Hepatocyte (in vitro differentiated cells): ENCODE measurements around the gene NCAM1. TPM values are rescaled to one million over a fixed set of nuclear protein-coding genes. Genes with fewer than 3 reads are reported as not detected.

Experiments
- DNase-seq: peaks from one replicate; pipeline ENCODE4 v3.0.0-alpha.2; 2016; ENCODE audit warnings: low spot score
- H2AFZ ChIP-seq: fragments of 200-600 bp; sonication (generic); 2 replicates; pipeline ENCODE4 v1.6.0; 2016; ENCODE audit warnings: antibody characterized with exemption, mild to moderate bottlenecking
- H3K27ac ChIP-seq: fragments of 200-600 bp; sonication (generic); 2 replicates; pipeline ENCODE4 v1.5.1; 2016; ENCODE audit warnings: mild to moderate bottlenecking
- H3K27me3 ChIP-seq: fragments of 200-600 bp; sonication (generic); 2 replicates; pipeline ENCODE4 v1.6.1; 2016
- H3K36me3 ChIP-seq: fragments of 200-600 bp; sonication (generic); replicated peaks from 2 replicates; pipeline ENCODE4 v1.5.1; 2016; ENCODE audit warnings: low read depth; ENCODE audit not compliant: insufficient read depth
- H3K4me1 ChIP-seq: fragments of 200-600 bp; sonication (generic); 2 replicates; pipeline ENCODE4 v1.5.1; 2016; ENCODE audit warnings: mild to moderate bottlenecking, moderate library complexity; ENCODE audit not compliant: insufficient read depth
- H3K4me2 ChIP-seq: fragments of 200-600 bp; sonication (generic); 2 replicates; pipeline ENCODE4 v1.6.0; 2016
- H3K4me3 ChIP-seq: fragments of 200-600 bp; sonication (generic); 2 replicates; pipeline ENCODE4 v1.5.1; 2016; ENCODE audit warnings: mild to moderate bottlenecking
- H3K79me2 ChIP-seq: fragments of 200-600 bp; sonication (generic); 2 replicates; pipeline ENCODE4 v1.6.0; 2017; ENCODE audit warnings: mild to moderate bottlenecking
- H3K9me2 ChIP-seq: fragments of 200-600 bp; sonication (generic); replicated peaks from 2 replicates; pipeline ENCODE4 v1.6.0; 2017; ENCODE audit warnings: mild to moderate bottlenecking; ENCODE audit not compliant: insufficient read depth
- H3K9me3 ChIP-seq: fragments of 200-600 bp; sonication (generic); 2 replicates; pipeline ENCODE4 v1.5.1; 2016; ENCODE audit warnings: low read depth, mild to moderate bottlenecking
- H4K20me1 ChIP-seq: fragments of 200-600 bp; sonication (generic); 2 replicates; pipeline ENCODE4 v1.6.0; 2016; ENCODE audit warnings: mild to moderate bottlenecking; ENCODE audit not compliant: insufficient read depth, poor library complexity, severe bottlenecking
- CTCF ChIP-seq: fragments of 200-600 bp; sonication (generic); IDR thresholded peaks from 2 replicates; pipeline ENCODE4 v1.5.1; 2016; ENCODE audit warnings: antibody characterized with exemption, mild to moderate bottlenecking; ENCODE audit not compliant: poor library complexity
- EZH2 ChIP-seq: fragments of 200-600 bp; sonication (generic); IDR thresholded peaks from 2 replicates; pipeline ENCODE4 v1.6.1; 2016; ENCODE audit warnings: antibody characterized with exemption, mild to moderate bottlenecking, borderline replicate concordance
- EZH2phosphoT487 ChIP-seq: fragments of 200-600 bp; sonication (generic); IDR thresholded peaks from one replicate; pipeline ENCODE4 v1.6.1; 2018; ENCODE audit warnings: antibody characterized with exemption, mild to moderate bottlenecking, low read depth, moderate library complexity; ENCODE audit not compliant: unreplicated experiment, severe bottlenecking
- WGBS: methylation state at CpG from one replicate; pipeline ENCODE4 v1.1.6; 2016; ENCODE audit warnings: low lambda C conversion rate; ENCODE audit errors: missing lambda C conversion rate; 5-methylcytosine and 5-hydroxymethylcytosine counted together
- polyA plus RNA-seq: library from polyadenylated mRNA; unstranded; fragments of >200 nt; fragmentation: Nextera tagmentation; extraction: Ambion mirVana; gene quantifications from 2 replicates; pipeline ENCODE4 v1.2.1, GENCODE V29; 2016
- total RNA-seq: library from RNA; depleted of rRNA; stranded (reverse); fragments of >200 nt; gene quantifications from 2 replicates; pipeline ENCODE4 v1.2.3, GENCODE V29; 2014

Gene NCAM1
- total and polyA plus RNA-seq, 2 experiments from 2014 or later = 12.4 to 27.2 TPM

DNA sequence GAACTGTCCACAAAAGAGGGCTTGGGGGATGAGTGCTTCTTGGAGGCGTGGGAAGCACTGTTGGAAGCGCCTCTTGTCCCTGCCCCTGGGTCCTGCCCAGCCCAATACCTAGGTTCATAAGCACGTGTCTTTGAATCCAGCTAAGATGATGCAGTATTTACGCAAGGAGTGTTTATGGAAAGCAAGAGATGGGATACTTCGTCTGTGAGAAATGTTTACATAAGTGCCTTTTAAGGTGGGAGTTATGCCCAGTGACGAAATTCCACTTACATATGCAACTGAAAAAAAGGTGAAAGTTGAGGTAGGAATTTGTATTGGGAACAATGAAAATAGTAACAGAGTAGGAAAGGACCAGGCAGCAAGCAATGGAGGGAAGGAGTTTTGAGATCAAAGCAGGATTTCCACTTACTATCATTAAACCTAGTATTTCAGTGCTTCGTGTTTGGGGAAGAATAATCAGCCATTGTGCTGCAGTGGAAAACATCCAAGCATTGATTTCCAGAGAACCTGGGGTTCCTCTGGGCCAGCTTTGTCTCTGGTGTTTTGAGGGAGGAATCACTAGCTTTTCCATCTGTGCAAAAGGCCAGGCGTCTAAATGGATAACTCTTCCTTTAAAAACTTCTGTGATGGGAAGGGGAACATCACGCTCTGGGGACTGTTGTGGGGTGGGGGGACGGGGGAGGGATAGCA lies 237.9 kb downstream of the NCAM1 start:
- H3K79me2 ChIP-seq = no peaks in the 10 kb centered on the region
- peak overlapping the region; percentile 0 for H3K27ac ChIP-seq
- H3K4me2 ChIP-seq = no peak overlapping the region
- no peak for TF ChIP-seq EZH2phosphoT487
- TF ChIP-seq CTCF = no peak
- no peak for TF ChIP-seq EZH2
- peaks cover 12% of the 10 kb centered on the region for H3K4me1 ChIP-seq
- H3K4me3 ChIP-seq = no peak overlapping the region
- H4K20me1 ChIP-seq = no peaks in the 10 kb centered on the region
- H2AFZ ChIP-seq = no peak overlapping the region
- WGBS = 64% methylated on average over 10 of the region's 10 CpGs
- H3K9me3 ChIP-seq = no peaks in the 10 kb centered on the region
- no peaks in the 10 kb centered on the region for H3K27me3 ChIP-seq
- no peaks in the 10 kb centered on the region for H3K9me2 ChIP-seq
- no peaks in the 10 kb centered on the region for H3K36me3 ChIP-seq
- no peak for DNase-seq

DNA sequence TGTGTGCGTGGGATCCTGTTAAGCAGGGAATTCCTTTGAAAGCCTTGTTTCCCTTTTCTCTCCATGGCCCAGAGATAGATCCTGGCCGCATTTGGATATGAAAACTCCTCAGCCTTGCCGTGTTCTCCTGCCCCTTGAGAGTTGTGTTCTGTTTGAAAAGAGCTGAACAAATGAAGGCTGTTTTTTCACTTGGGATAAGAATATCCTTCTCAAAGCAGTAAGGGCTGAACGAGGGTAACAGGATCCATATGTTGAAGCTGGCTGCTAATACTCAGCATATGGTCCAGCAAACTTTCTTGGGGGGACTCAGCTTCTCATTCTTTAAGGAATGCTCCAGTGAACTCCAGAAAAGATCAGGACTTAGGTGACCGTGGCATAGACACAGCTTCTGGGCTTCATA lies 238.6 kb downstream of the NCAM1 start:
- no peaks in the 10 kb centered on the region for H3K9me3 ChIP-seq
- no peaks in the 10 kb centered on the region for H3K27me3 ChIP-seq
- H3K4me1 ChIP-seq = peaks cover 7% of the 10 kb centered on the region
- no peaks in the 10 kb centered on the region for H3K79me2 ChIP-seq
- no peak for TF ChIP-seq CTCF
- no peaks in the 10 kb centered on the region for H3K36me3 ChIP-seq
- no peaks in the 10 kb centered on the region for H3K9me2 ChIP-seq
- H2AFZ ChIP-seq = no peak overlapping the region
- WGBS = 55% methylated on average over 5 of the region's 5 CpGs
- DNase-seq = no peak
- no peak overlapping the region for H3K4me2 ChIP-seq
- no peak overlapping the region for H3K4me3 ChIP-seq
- H4K20me1 ChIP-seq = no peaks in the 10 kb centered on the region
- H3K27ac ChIP-seq = no peak overlapping the region

DNA sequence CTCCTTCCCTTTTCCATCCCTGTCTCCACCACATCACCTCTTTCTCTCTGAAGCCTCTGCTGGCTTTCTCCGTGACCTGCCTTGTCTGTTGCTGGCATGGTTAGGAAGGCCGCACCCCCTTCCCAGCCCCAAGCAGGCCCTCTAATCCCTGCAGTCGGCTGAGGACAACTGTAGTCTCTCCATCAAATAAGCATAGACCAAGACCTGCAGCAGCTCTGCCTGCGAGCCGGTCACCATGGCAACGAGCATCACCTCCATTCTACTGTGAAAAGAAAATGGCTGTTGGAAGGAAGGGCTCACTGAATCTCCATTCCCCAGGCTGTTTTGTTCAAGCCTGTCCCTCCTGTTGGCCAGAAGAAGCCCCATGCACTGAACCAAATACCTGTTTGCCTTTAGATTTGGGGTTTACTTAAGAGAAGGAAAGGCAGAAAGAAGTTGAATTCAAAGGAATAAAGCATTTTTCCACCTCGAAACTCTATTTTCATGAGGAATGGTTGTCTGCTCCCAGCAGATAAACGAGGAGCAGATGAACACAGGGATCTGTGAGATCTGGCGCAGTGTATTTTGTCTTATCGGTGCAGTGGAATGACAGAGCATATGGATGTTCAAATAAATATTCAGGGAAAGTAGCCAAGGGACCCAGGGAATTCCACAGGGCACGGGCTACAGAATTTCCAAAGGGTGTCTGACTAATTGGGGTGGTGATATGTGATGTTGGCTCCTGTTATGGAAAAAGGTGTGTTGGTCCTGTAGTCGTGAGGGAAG lies 240.0 kb downstream of the NCAM1 start:
- no peaks in the 10 kb centered on the region for H3K79me2 ChIP-seq
- no peak overlapping the region for H3K4me2 ChIP-seq
- H3K4me1 ChIP-seq = peaks cover 7% of the 10 kb centered on the region
- DNase-seq = no peak
- H3K9me3 ChIP-seq = no peaks in the 10 kb centered on the region
- no peaks in the 10 kb centered on the region for H3K36me3 ChIP-seq
- WGBS = 77% methylated on average over 12 of the region's 12 CpGs
- H3K27me3 ChIP-seq = no peaks in the 10 kb centered on the region
- H3K9me2 ChIP-seq = no peaks in the 10 kb centered on the region
- H3K4me3 ChIP-seq = no peak overlapping the region
- H2AFZ ChIP-seq = no peak overlapping the region
- H4K20me1 ChIP-seq = no peaks in the 10 kb centered on the region
- no peak for TF ChIP-seq CTCF
- TF ChIP-seq EZH2 = no peak
- no peak for TF ChIP-seq EZH2phosphoT487
- no peak overlapping the region for H3K27ac ChIP-seq
